K562 (cell line): ENCODE data around the gene PSMA7. TPM values are rescaled to one million over a fixed set of nuclear protein-coding genes. Genes with fewer than 3 reads are reported as not detected.

ENCODE experiments used
- ATAC-seq: fragments of 200-7000 bp; cut with Tn5 transposase; 3 replicates; pipeline ENCODE4 v1.9.1; 2020; ENCODE audit warnings: moderate library complexity
- BruUV-seq: library from RNA; stranded (reverse); fragments of 400-500 nt; replicated peaks from 2 replicates; lab custom pipeline; 2021; lab: Mats Ljungman, UMichigan
- CTCF ChIA-PET: fragments of 300-600 bp; formaldehyde crosslinking; extraction: SDS; loops from one replicate; lab custom pipeline; 2021; ENCODE audit warnings: low intra/inter-chr PET ratio; lab: Yijun Ruan, JAX
- POLR2A ChIA-PET: fragments of 300-600, 350-650 bp; sonication (Branson Sonifier 250); formaldehyde crosslinking; extraction: SDS; loops from one replicate; lab custom pipeline; 2021; ENCODE audit warnings: antibody characterized with exemption, inconsistent platforms; lab: Yijun Ruan, JAX
- DNase-seq, 4 experiments: peaks; one replicate each; pipeline versions ENCODE4 v3.0.0 to v3.0.0-alpha.2; 2011 to 2018; ENCODE audit warnings: low spot score in 3 of 4, mixed read lengths in 3 of 4; ENCODE audit errors: extremely low read depth in 1 of 4
- FAIRE-seq: peaks from 2 replicates; lab custom pipeline; 2011; peaks lifted over from hg19 to GRCh38; lab: Jason Lieb, UNC
- H2AFZ ChIP-seq: 2 replicates; pipeline ENCODE4 v1.6.0; 2011; ENCODE audit warnings: low read depth, low read length, control low read depth, inconsistent platforms
- H3K27ac ChIP-seq: fragments of 200-600 bp; 3 replicates; pipeline ENCODE4 v1.8.0; 2011; ENCODE audit warnings: low read depth, mild to moderate bottlenecking, control low read depth, inconsistent platforms, low read length, moderate library complexity, mixed read lengths; ENCODE audit errors: extremely low read depth
- H3K27me3 ChIP-seq, 2 experiments: fragments of 300-600 bp in 1 of 2; 2 replicates in 1 of 2; 3 replicates in 1 of 2; pipeline versions ENCODE4 v1.6.0 to v1.8.0; 2011; ENCODE audit warnings: inconsistent platforms in 2 of 2, low read length in 2 of 2, mild to moderate bottlenecking in 1 of 2, mixed read lengths in 1 of 2, moderate library complexity in 1 of 2; ENCODE audit not compliant: control insufficient read depth in 2 of 2, insufficient read depth in 2 of 2
- H3K36me3 ChIP-seq: fragments of 300-600 bp; 3 replicates; pipeline ENCODE4 v1.8.0; 2011; ENCODE audit warnings: mild to moderate bottlenecking, low read length, inconsistent platforms; ENCODE audit not compliant: control insufficient read depth, insufficient read depth
- H3K4me1 ChIP-seq, 2 experiments: fragments of 200-600 bp in 1 of 2; replicated peaks in 1 of 2; 2 replicates in 1 of 2; 3 replicates in 1 of 2; pipeline versions ENCODE4 v1.5.1 to v1.8.0; 2011; ENCODE audit warnings: inconsistent platforms in 2 of 2, low read length in 2 of 2, mild to moderate bottlenecking in 1 of 2, mixed read lengths in 1 of 2, moderate library complexity in 1 of 2; ENCODE audit not compliant: control insufficient read depth in 2 of 2, insufficient read depth in 2 of 2
- H3K4me2 ChIP-seq: 2 replicates; pipeline ENCODE4 v1.6.1; 2011; ENCODE audit warnings: low read length, control low read depth, inconsistent platforms, mixed read lengths; ENCODE audit not compliant: insufficient read depth
- H3K4me3 ChIP-seq: fragments of 200-600 bp; sonication (generic), shearing (Covaris generic); 2 replicates; pipeline ENCODE4 v1.5.1; 2016; ENCODE audit warnings: control low read depth, inconsistent platforms
- H3K79me2 ChIP-seq: fragments of 200-600 bp; 3 replicates; pipeline ENCODE4 v1.8.0; 2011; ENCODE audit warnings: low read length, inconsistent platforms; ENCODE audit not compliant: control insufficient read depth, insufficient read depth
- H3K9ac ChIP-seq, 2 experiments: 2 replicates each; pipeline versions ENCODE4 v1.6.0 to v1.6.1; 2011; ENCODE audit warnings: low read depth in 2 of 2, low read length in 2 of 2, control low read depth in 1 of 2, inconsistent platforms in 1 of 2, mild to moderate bottlenecking in 1 of 2, mixed read lengths in 1 of 2; ENCODE audit not compliant: insufficient read depth in 1 of 2
- H3K9me1 ChIP-seq: one replicate; pipeline ENCODE4 v1.6.0; 2011; ENCODE audit warnings: inconsistent platforms, mild to moderate bottlenecking, low read length, moderate library complexity; ENCODE audit not compliant: control insufficient read depth, insufficient read depth
- H3K9me3 ChIP-seq: replicated peaks from 2 replicates; pipeline ENCODE4 v1.5.1; 2011; ENCODE audit warnings: low read depth, low read length, inconsistent platforms; ENCODE audit not compliant: control insufficient read depth, insufficient read depth
- H4K20me1 ChIP-seq: replicated peaks from 2 replicates; pipeline ENCODE4 v1.6.1; 2011; ENCODE audit warnings: low read length, inconsistent platforms, mixed read lengths; ENCODE audit not compliant: control insufficient read depth, insufficient read depth
- ATF6 ChIP-seq: sonication (generic); formaldehyde crosslinking; IDR thresholded peaks from 2 replicates; pipeline ENCODE4 v1.4.0; 2020; ENCODE audit warnings: mild to moderate bottlenecking, missing genetic modification reagents
- CSDE1 ChIP-seq, 2 experiments: fragments of 450-650 bp; IDR thresholded peaks; 2 replicates each; pipeline ENCODE4 v1.6.1; 2016; ENCODE audit warnings: mild to moderate bottlenecking in 1 of 2
- CTCFL ChIP-seq: IDR thresholded peaks from 2 replicates; pipeline ENCODE4 v1.6.1; 2011; ENCODE audit warnings: borderline replicate concordance, low read depth, mild to moderate bottlenecking, moderate library complexity, low read length; ENCODE audit not compliant: insufficient read depth, poor library complexity, severe bottlenecking
- GABPB2 ChIP-seq: fragments of 250-450 bp; sonication (Bioruptor Pico); conservative IDR thresholded peaks from 2 replicates; pipeline ENCODE4 v1.5.1; 2021; ENCODE audit warnings: mild to moderate bottlenecking
- HIVEP1 ChIP-seq: fragments of 250-450 bp; sonication (Bioruptor Pico); IDR thresholded peaks from 2 replicates; pipeline ENCODE4 v1.4.0; 2020; ENCODE audit warnings: mild to moderate bottlenecking
- HNRNPUL1 ChIP-seq: fragments of 200-400 bp; formaldehyde crosslinking; IDR thresholded peaks from 2 replicates; pipeline ENCODE4 v1.6.1; 2017; ENCODE audit warnings: low read length
- KLF6 ChIP-seq: fragments of 250-450 bp; sonication (Bioruptor Pico); IDR thresholded peaks from 2 replicates; pipeline ENCODE4 v1.4.0; 2020; ENCODE audit warnings: mild to moderate bottlenecking, moderate library complexity, borderline replicate concordance
- NRF1 ChIP-seq, 2 experiments: fragments of 450-650 bp; IDR thresholded peaks in 1 of 2; conservative IDR thresholded peaks in 1 of 2; 2 replicates each; pipeline ENCODE4 v1.6.1; 2014; ENCODE audit warnings: mild to moderate bottlenecking in 2 of 2
- SIRT6 ChIP-seq: IDR thresholded peaks from one replicate; pipeline ENCODE4 v1.6.1; 2012; ENCODE audit warnings: low read depth, mild to moderate bottlenecking, control low read depth, inconsistent platforms, low read length, moderate library complexity
- U2AF2 ChIP-seq: fragments of 200-400 bp; formaldehyde crosslinking; optimal IDR thresholded peaks from 2 replicates; pipeline ENCODE3; 2017; ENCODE audit warnings: low read depth, mild to moderate bottlenecking, low read length
- ZNF24 ChIP-seq: fragments of 450-650 bp; IDR thresholded peaks from 2 replicates; pipeline ENCODE4 v1.6.1; 2016
- ZNF79 ChIP-seq: fragments of 250-450 bp; sonication (Bioruptor Pico); IDR thresholded peaks from 2 replicates; pipeline ENCODE4 v1.4.0; 2020; ENCODE audit warnings: low read depth, mild to moderate bottlenecking, moderate library complexity
- WGBS: fragments of 100-300 bp; shearing (Covaris generic); methylation state at CpG from one replicate; pipeline ENCODE4 v1.1.6; 2016; ENCODE audit warnings: low coverage, mixed read lengths; ENCODE audit not compliant: insufficient coverage; ENCODE audit errors: missing lambda C conversion rate; 5-methylcytosine and 5-hydroxymethylcytosine counted together
- in situ Hi-C: fragments of 300-500 bp; cut with MboI; formaldehyde crosslinking; loops from 4 replicates; pipeline ENCODE4 v1.15.0; 2018; ENCODE audit warnings: inconsistent platforms, mixed read lengths
- intact Hi-C: fragments of 100-400 bp; cut with micrococcal nuclease; formaldehyde crosslinking; loops from 2 replicates; pipeline ENCODE4 v1.14.2; 2022
- polyA plus RNA-seq, 8 experiments: library from polyadenylated mRNA; depleted of rRNA in 4 of 8; stranded (reverse) in 5 of 8; unstranded in 3 of 8; fragments of >200 nt; fragmentation: Nextera tagmentation in 2 of 8; fragmentation: Illumina TruSeq in 1 of 8; extraction: Ambion mirVana in 2 of 8; extraction: Trizol in 1 of 8; gene quantifications; 2 replicates each; pipeline versions ENCODE4 v1.2.1 to v1.2.3, GENCODE V29; 2011 to 2014; ENCODE audit warnings: inconsistent platforms in 1 of 8, missing spikeins in 1 of 8
- total RNA-seq, 7 experiments: library from RNA; depleted of rRNA in 6 of 7; stranded (reverse); fragments of >200 nt in 6 of 7; fragmentation: Illumina TruSeq in 2 of 7; extraction: Trizol in 2 of 7; gene quantifications; 2 replicates each; pipeline versions ENCODE4 v1.2.1 to v1.2.3, GENCODE V29; 2011 to 2021; ENCODE audit warnings: low replicate concordance in 1 of 7
- TF ChIP-seq, protein P1 (sequence below): sonication (generic); formaldehyde crosslinking; IDR thresholded peaks from 2 replicates; pipeline ENCODE4 v1.8.0; 2022; ENCODE audit warnings: mild to moderate bottlenecking, missing genetic modification reagents, borderline replicate concordance
- TF ChIP-seq, protein P2 (sequence below): fragments of 450-650 bp; IDR thresholded peaks from 2 replicates; pipeline ENCODE4 v1.6.1; 2016

PSMA7 gene
- total and polyA plus RNA-seq, 9 of the 15 experiments (the other 6 are each of a cell fraction or from before 2014, with no cell fraction given), result 257 to 510 (median 393) TPM

- no peak for TF ChIP-seq KLF6
- TF ChIP-seq U2AF2, result no peak
- TF ChIP-seq ZNF24, result no peak
- no peak for TF ChIP-seq CSDE1 (IDR thresholded peaks at IDR 0.05)
- no peak for TF ChIP-seq SIRT6
- no peak for TF ChIP-seq HIVEP1 (CRISPR knock-in tag)
These were observed 49.4 kb upstream of the PSMA7 start (continued) for GRCh38 chr20:62192635-62193034.

GRCh38 chr20:62191781-62192559 lies 48.8 kb upstream of the PSMA7 start:
- ChIA-PET CTCF (no interaction called here), POLR2A (no interaction called here)
- Histone ChIP-seq H3K79me2 (peaks cover 45% of the 10 kb centered on the region), H4K20me1 (peaks cover 14% of the 10 kb centered on the region), H3K9me3 (no peaks in the 10 kb centered on the region), H2AFZ (no peak overlapping the region), H3K4me1 (peaks cover 6 to 12% of the 10 kb centered on the region in 2 experiments; a peak in 3 of 5 replicates), H3K27ac (no peak overlapping the region), H3K9ac (no peak overlapping the region), H3K4me3 (no peak overlapping the region), H3K9me1 (no peaks in the 10 kb centered on the region), H3K36me3 (peaks cover 75% of the 10 kb centered on the region; the same call in 2 of the 3 replicates), H3K4me2 (no peak overlapping the region), H3K27me3 (no peaks in the 10 kb centered on the region)
- ATAC-seq (no peak), DNase-seq (no peak), FAIRE-seq (no peak)
- in situ Hi-C loops (no loop called here), intact Hi-C loops (no loop called here)
- no TSS peak for BruUV-seq
- WGBS, result 94% methylated on average over 14 of the region's 14 CpGs
- TF ChIP-seq CTCFL (no peak), ATF6 (CRISPR knock-in tag) (no peak), ZNF79 (no peak), GABPB2 (CRISPR knock-in tag) (no peak), HNRNPUL1 (no peak), NRF1 (conservative IDR thresholded peaks at IDR 0.05 in 1 of 2, IDR thresholded peaks at IDR 0.05 in 1 of 2) (no peak)
- TF ChIP-seq, protein P1, sequence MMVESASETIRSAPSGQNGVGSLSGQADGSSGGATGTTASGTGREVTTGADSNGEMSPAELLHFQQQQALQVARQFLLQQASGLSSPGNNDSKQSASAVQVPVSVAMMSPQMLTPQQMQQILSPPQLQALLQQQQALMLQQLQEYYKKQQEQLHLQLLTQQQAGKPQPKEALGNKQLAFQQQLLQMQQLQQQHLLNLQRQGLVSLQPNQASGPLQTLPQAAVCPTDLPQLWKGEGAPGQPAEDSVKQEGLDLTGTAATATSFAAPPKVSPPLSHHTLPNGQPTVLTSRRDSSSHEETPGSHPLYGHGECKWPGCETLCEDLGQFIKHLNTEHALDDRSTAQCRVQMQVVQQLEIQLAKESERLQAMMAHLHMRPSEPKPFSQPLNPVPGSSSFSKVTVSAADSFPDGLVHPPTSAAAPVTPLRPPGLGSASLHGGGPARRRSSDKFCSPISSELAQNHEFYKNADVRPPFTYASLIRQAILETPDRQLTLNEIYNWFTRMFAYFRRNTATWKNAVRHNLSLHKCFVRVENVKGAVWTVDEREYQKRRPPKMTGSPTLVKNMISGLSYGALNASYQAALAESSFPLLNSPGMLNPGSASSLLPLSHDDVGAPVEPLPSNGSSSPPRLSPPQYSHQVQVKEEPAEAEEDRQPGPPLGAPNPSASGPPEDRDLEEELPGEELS, result no peak
- TF ChIP-seq, protein P2, sequence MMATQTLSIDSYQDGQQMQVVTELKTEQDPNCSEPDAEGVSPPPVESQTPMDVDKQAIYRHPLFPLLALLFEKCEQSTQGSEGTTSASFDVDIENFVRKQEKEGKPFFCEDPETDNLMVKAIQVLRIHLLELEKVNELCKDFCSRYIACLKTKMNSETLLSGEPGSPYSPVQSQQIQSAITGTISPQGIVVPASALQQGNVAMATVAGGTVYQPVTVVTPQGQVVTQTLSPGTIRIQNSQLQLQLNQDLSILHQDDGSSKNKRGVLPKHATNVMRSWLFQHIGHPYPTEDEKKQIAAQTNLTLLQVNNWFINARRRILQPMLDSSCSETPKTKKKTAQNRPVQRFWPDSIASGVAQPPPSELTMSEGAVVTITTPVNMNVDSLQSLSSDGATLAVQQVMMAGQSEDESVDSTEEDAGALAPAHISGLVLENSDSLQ, result no peak
